ENCODE measurements around the gene VDR.

DNA sequence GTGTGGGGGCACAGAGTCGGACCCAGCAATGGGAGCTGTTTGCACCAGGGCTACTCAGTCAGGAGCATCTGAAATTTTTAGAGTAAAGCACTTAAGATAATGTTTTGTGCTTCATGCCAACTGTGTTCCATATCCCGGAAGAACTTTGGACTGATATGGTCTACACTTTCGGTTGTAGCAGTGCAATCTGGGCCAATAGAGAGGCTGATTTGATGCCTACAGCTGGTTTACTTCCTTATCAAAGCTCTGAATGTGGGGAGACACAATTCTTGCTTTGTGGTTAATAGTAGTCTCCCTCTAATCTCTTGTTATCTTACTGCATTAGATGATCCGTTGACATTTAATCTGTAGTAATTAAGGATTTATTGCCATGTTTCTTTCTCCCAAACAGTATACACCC is 7.8 kb upstream of the VDR start:
- TF ChIP-seq, protein P1, sequence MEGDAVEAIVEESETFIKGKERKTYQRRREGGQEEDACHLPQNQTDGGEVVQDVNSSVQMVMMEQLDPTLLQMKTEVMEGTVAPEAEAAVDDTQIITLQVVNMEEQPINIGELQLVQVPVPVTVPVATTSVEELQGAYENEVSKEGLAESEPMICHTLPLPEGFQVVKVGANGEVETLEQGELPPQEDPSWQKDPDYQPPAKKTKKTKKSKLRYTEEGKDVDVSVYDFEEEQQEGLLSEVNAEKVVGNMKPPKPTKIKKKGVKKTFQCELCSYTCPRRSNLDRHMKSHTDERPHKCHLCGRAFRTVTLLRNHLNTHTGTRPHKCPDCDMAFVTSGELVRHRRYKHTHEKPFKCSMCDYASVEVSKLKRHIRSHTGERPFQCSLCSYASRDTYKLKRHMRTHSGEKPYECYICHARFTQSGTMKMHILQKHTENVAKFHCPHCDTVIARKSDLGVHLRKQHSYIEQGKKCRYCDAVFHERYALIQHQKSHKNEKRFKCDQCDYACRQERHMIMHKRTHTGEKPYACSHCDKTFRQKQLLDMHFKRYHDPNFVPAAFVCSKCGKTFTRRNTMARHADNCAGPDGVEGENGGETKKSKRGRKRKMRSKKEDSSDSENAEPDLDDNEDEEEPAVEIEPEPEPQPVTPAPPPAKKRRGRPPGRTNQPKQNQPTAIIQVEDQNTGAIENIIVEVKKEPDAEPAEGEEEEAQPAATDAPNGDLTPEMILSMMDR (IDR thresholded peaks at IDR 0.05; ENCODE audit: low read depth, low read length): no peak
- TF ChIP-seq EZH2phosphoT487 (IDR thresholded peaks at IDR 0.05; ENCODE audit: low read depth): no peak
